GM19397 (cell line): Measurements from ENCODE around the gene EGFLAM.
A peak's percentile ranks its signal among the peaks of the same experiment; 100 is the strongest.

Source experiments
- ATAC-seq: cut with Tn5 transposase; IDR thresholded peaks from one replicate; pipeline ENCODE4 v1.9.1; 2021; ENCODE audit warnings: mild to moderate bottlenecking, moderate library complexity; ENCODE audit not compliant: unreplicated experiment

EGFLAM gene

DNA sequence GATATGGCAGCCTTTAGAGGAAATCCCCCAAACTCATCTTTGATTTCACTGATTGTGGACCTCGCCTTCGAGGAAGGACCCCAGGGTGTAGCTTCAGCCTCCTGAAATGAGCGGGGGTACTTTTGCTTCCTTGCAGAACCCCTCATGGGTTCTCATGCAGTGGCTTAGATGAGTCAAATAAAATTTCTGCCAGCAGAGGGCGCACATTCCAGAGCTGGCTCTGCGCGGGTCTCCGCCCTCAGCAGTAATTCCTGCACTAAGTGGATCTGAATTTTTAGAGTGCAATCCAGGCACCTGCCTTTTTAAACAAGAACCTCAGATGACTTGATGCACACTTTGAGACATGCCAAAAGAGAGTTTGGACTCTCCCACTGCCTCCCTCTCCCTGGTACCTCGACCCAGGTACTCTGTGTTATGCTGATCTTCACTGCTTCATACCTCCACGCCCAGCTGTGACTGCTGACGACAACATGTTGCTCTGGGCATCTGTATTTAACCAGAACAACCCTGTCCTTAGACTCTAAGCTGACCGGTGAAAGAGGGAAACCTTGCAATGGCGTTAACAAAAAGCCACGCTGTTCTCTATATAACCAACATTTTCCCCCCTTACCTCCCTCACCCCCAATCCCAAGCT, 7.3 kb downstream of the EGFLAM start:
- ATAC-seq = peak; percentile 91

DNA sequence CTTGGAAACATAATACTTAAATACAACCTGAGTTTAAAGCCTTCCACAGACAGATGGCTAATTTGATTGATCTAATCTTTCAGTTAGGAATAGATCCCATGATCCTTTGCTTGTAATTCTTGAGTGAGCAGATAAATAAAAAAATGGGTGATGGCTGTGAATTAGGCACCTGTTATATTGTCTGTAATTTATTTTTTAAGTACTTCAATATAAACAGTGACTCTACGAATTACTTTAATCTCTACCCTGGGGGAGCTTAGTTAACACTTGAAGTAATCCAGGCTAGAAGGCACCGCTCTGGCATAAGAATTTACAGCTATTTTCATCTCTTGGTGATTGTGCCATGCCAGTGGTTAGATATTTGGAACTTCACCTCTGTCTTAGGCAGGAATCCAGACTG, 9.0 kb downstream of the EGFLAM start:
- ATAC-seq = no peak

DNA sequence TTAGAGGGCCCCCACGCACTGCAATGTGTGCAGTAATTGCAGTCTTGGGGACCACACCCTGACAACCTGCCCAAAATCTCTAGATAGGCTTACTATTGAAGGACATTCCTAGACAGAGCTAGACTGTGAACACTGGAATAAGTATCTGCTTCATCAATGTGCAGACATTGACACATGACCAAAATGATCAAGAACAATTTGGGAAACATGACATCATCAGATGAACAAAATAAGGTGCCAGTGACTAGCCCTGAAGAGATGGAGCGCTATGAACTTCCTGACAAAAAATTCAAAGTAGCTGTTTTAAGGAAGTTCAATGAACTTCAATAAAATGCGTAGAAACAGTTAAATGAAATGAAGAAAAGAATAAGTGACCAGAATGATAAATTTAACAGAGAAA, 15.3 kb downstream of the EGFLAM start:
- ATAC-seq = no peak

DNA sequence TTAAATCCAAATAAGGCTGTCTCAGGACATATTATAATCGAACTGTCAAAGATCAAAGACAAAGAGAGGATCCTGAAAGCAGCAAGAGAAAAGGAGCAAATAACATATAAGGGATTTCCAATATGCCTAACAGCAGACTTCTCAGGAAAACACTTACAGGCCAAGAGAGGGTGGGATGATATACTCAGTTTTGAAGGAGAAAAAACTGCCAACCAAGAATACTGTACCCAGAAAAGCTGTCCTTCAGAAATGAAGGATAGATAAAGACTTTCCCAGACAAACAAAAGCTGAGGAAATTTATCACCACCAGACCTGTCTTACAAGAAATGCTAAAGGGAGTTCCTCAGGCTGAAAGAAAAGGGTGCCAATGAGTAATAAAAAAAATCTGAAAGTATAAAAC, 16.0 kb downstream of the EGFLAM start:
- no peak for ATAC-seq

DNA sequence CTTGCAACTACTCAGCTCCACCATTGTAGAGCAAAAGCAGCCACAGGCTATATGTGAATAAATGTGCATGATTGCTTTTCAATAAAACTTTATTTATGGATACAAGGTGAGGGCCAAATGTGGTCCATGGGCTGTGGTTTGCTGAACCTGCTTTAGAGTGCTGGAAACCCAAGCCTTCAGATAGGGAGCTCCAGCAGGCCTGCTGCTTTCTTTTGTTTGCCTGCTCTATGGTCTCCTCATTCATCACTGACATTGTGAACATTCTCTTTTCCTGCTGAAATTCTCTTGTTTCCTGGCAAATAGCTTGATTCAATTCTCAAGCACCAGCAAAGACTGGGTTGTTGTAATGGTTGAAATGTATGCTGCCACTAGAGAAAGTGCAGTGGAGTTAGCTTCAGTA, 26.0 kb downstream of the EGFLAM start:
- ATAC-seq = no peak

DNA sequence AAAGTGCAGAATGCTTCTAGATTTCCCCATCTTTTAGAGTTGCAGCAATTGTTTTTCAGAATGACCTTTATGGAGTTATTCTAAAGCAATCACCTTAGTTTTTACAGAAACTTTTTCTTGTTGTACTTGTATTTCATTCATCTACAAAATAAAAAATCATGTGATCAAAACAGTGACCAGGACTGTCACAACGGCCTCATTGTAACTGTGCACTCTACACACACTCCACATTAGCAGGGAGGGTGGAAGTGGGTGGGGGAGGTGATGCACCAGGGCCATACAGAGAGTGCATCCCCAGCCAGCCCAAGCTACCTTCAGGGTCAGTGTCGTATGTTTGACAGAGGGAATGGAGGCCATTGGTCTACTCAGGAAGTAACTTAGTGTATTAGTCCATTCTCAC, 26.9 kb downstream of the EGFLAM start:
- ATAC-seq = no peak

DNA sequence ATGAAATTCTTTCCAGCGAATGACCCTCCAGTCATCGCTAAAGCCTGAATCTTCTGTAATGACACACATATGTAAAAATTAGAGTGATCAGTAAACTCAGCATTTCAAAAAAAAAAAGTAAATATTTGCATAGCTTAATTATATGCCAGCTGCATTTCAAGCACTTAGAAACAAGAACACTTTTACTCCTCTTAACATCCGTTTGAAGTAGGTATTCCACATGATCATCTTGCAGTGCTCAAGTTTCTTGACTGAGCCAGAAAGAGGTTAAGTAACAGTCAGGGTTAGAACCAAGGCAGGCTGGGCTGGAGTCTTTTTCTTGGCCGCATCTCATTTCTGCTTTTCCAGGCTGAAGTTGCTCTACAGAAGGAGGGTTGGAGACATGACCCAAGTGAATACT, 27.6 kb downstream of the EGFLAM start:
- ATAC-seq = no peak

DNA sequence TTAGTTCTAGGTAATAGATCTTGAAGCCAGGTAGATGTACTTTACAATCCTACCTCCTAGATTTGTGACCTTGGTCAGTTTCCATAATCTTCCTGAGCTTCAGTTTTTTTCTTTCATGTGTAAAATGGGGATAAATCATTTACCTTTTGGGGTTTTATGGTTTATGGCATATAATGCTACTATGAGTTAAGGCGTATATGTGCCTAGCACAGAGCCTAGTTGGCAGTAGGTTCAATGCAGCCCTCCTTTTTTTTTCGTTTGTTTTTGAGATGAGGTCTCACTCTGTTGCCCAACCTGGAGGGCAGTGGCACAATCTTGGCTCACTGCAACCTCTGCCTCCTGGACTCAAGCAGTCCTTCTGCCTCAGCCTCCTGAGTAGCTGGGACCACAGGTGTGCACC, 28.8 kb downstream of the EGFLAM start:
- ATAC-seq = no peak

DNA sequence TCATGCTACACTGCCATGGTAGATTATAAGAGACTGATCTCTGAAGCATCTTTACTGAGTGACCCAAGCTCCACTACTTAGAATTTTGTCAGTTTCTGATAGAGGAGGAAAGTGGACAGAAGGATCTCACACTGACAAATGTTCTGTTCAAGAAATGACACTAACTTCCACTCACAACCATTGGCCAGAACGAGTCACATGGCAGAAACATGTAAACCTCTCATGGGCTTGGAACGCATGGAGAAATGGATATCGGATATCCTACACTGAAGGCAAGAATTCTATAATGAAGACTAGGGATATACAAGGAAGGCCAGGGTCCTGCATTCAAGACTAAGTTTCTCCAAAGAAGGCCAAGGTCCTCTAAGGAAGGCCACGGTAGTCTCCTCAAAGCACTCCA, 31.1 kb downstream of the EGFLAM start:
- no peak for ATAC-seq

DNA sequence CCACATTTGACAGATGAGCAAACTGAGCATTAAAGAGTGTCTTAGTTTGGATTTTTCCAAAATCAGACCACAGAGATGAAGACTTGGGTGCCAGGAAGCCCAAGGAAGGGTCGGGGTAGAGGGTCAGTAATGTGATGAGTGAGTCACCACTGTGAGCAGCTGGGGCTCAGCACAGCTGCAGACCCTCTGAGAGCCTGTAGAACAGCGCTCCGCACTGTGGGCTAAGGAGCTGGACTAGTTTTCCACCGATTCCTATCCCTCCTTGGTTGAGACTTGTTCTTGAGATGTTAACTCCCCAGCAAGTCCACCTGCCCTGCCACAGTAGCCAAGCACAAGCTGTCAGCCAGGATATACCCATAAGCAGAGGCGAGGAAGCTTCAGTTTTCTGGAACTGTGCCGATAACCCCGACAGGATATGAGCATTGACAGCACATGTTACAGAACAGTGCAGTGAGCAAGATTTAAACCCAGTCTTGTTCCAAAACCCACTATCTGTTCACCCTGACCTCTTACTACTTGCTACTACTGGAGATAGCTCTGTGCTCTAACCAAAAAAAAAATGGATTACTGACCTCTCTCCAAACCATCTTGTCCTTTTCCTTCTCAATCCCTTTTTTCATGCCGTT, 31.8 kb downstream of the EGFLAM start:
- no peak for ATAC-seq

DNA sequence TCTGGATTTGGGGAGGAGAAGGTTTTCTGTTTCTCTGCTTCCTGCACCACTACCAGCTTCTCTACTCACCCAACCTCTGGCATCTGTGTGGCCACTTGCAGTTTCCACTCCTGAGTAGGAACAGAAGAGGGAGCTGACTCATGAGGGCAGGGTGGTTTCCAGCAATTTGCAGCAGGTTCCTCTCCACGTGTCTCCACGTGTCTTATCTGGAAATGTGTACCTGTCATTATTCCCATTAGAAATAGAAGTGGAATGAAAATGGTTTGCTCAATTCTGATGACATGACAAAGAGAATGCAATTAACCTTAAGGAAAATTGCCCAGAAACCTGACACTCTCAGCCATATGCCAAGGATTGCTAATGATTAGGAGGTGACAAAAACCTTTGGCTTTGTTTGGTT, 33.0 kb downstream of the EGFLAM start:
- no peak for ATAC-seq

DNA sequence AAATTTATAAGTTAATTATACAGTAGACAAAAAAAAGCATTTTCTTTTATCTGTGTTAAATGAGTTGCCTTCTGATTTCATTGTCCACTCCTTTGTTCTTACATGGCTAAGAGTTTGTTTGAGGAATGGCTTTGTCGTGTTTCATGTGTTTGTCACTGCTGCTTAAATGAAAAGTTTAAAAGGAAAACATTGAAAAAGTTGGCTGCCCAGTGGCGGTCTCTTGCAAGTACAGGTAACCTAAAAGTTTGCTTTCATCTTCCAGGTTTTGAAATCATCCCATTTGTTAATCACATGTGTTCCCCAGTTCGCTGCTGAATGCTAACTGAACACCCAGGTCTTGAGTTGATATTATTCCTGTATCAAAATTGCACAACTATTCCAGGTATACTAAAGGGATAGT, 33.9 kb downstream of the EGFLAM start:
- ATAC-seq = no peak

DNA sequence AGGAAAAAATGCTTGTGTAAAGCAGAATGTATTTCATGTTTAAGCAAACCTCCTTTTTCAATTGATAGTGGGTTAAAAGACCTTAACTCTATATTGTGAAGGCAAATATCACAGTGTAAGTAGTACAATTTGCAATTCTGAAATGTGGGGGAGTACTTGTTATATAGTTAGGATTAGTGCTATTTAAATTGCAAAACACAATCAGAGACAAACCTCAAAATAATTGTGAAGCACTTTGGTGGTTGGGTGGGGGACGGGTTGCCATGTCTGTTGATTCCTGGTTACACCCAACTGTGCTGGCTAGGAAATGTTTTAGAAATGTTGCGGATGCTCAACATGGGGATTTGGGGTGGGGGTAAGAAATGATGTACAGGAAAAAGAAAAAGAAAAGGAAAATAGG, 37.4 kb downstream of the EGFLAM start:
- no peak for ATAC-seq

DNA sequence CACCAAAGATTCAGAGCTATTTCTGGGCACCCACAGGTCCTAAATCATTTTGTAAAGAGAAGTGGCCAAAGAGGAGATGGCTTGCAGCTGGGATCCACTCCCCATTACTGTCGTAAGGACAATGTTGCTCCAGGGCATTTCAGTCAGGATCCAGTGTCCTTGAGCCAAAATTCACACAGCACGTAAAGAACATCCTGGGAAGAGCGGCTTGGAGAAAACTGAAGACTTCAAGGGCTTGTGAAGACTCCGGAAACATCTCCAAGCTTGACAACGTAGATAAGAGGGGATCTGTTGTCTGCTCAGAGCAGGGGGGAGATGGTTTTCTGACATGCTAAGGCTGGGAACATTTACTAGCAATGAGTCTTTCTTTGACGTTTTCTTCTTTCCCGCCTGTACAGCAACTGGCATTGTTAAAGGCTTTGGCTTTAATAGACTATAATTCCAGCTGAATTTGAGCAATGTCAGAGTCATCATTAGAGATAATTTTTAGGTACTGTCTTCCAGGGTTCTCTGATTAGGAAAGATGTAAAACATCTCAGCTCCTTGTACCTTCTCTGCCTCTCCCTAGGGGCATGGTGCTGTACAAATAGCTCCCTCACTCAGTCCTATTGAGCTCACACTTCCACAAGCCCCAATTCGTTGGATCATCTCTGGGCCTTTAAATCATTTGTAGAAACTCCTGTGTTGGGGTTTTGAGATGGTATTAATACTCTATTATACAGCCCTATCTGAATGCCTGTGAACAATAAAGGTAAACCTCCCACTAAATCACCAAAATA, 39.7 kb downstream of the EGFLAM start:
- no peak for ATAC-seq

DNA sequence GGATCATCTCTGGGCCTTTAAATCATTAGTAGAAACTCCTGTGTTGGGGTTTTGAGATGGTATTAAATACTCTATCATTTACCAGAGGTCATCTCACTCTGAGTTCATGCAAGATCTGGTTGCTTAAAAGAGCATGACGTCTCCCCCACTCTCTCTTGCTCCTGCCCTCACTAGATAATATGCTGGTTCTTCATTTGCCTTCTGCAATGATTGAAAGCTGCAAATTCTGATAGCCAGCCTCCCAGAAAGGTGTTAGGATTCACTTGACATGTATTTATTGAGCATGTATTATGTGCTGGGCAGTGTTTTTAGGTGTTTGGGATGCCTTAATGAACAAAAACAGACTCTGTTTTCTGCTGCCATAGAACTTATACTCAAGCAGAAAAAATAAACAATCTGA, 41.2 kb downstream of the EGFLAM start:
- ATAC-seq = no peak

DNA sequence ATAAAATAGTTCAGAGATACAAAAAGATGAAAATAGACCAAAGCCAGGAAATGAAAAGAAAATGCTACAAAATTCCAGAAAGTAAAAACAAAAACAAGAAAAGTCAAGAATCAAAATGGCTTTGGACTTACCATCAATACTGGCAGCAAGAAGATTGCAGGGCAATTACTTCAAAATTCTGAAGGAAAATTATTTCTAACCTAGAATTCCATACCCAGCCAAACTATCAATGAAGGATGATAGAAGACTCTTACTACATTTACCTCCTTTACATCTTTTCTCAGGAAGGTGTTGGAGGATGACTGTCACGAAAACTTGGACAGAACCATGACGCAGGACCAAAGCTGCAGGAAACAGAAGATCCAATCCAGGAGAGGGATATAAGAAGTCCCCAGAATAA, 46.8 kb downstream of the EGFLAM start:
- ATAC-seq = no peak

DNA sequence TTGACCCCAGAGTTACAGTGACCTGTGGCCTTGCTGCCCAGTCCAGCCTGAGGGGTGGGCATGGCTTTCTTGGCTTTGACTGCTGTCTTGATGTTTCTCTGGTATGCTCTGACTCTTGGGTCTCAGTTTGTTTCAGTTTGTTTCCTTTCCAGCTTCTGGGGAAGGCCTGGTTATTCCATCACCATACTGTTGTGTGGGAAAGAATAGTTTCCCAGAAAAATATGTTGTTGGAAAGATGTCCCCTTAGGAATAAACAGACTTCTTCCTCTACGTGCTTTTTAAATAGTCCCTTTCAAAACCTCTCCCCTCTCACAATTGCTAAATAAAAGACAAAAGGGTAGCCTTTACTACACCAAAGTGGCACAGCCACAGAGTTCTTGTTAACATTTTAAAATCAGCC, 49.5 kb downstream of the EGFLAM start:
- ATAC-seq = no peak

DNA sequence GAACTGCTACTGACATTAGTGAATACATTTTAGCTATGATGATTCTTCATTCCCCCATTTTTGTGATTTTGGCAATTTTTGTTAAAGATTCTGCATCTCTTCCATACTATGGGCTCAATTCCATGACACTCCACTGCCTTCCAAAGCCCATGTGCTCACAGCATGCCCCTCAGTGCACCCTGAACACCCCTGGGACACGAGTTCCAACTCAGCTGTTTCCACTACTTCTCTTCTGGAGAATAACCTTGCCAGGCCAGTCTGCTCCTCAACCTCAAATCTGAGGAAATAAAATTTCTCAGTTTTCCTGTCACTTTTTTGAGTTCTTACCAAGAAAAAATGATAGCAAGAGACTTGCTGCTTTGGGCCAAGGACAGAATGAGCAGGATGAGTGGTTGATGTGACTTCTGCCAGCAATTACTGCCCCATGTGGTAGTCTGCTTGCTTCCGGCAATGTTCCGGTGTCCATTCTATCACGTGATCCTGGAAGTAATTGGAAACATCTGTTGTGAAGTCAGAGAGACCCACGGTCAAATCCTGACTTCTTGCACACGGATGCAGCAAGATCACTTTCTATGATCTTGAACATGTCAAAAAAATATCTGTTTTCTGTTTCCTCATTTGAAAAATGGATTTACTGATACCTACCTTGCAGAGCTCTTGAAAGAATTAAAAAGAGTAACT, 58.3 kb downstream of the EGFLAM start:
- no peak for ATAC-seq

DNA sequence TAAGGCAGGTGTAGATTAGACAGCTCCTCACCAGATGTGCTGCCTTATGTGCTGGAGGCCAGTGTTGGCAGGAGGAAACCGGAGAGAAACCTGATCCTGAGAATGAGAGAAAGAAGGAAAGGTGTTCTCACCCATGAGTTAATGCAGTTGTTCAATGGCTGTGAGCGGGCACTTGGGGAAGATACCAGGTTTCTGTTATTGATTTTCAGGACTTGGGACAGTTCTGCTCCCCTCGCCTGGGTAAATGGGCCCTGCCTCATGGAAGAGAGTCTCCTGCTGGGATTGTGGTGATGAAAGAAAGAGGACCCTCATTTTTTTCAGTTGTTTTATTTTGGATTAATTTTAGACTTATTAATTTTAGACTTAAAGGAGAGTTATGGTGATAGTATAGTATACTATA, 59.5 kb downstream of the EGFLAM start:
- no peak for ATAC-seq

DNA sequence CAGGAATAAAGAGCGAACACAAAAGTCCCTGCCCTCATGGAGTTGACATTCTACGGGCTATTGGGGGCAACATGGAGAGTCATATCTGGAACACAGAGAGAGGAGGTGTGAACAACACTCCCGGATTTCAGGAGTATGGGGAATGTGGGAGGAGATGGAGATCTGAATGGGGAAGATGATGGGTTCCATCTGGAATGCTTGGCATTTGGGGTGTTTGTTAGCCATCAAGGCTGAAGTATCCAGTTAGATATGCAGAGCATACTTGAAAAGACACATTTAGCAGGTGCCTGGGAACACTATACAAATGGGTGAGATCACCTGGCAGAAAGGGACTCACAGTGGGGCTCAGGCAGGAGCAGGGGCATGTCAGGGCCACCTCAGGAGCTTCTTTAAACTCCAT, 61.1 kb downstream of the EGFLAM start:
- no peak for ATAC-seq

DNA sequence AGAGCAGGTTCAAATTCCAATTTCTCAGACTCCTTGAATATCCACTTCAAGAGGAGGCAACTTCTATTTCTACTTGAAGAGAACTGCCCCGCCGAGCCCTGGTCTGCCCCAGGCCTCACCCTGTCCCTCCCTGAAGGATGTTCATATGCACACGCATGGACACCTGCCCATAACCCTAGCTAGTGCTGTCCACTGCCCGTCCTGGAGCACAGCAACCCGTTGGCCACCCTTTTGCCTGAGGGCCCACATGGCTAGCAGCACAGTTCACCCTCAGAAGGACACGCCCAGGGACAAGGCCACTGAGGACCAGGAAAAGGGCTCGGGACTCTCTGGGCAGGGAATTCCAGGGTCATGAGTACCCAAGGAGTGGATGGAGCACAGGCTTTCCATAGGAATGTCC, 63.6 kb downstream of the EGFLAM start:
- no peak for ATAC-seq
